H1 (cell line): ENCODE data around the gene ADK. TPM values are rescaled to one million over a fixed set of nuclear protein-coding genes. Genes with fewer than 3 reads are reported as not detected.

Experiments used
- CTCF ChIA-PET: fragments of 300-600 bp; sonication (Branson Sonifier 250); formaldehyde crosslinking; loops from one replicate; lab custom pipeline; 2021; ENCODE audit not compliant: partially characterized antibody; lab: Charles Lee
- POLR2A ChIA-PET: fragments of 300-600 bp; sonication (Branson Sonifier 250); formaldehyde crosslinking; loops from one replicate; lab custom pipeline; 2021; ENCODE audit warnings: inconsistent platforms; ENCODE audit not compliant: partially characterized antibody; lab: Charles Lee
- DNase-seq, 2 experiments: peaks; one replicate each; pipeline versions ENCODE4 v3.0.0 to v3.0.0-alpha.2; 2010 to 2022; ENCODE audit warnings: low spot score in 2 of 2, low read depth in 1 of 2, mixed read lengths in 1 of 2
- FAIRE-seq: peaks from 2 replicates; lab custom pipeline; 2011; peaks lifted over from hg19 to GRCh38; lab: Jason Lieb, UNC
- H2AFZ ChIP-seq: 2 replicates; pipeline ENCODE4 v1.8.1; 2012; ENCODE audit warnings: low read length, inconsistent platforms
- H2AK5ac ChIP-seq: 2 replicates; pipeline ENCODE4 v1.6.1; 2013; ENCODE audit warnings: low read depth, low read length
- H2BK120ac ChIP-seq: replicated peaks from 2 replicates; pipeline ENCODE3; 2013; ENCODE audit warnings: low read depth, low read length, inconsistent platforms
- H2BK12ac ChIP-seq: 2 replicates; pipeline ENCODE4 v1.6.1; 2013; ENCODE audit warnings: low read depth, low read length
- H2BK15ac ChIP-seq: 2 replicates; pipeline ENCODE4 v1.6.1; 2013; ENCODE audit warnings: low read length
- H2BK20ac ChIP-seq: 2 replicates; pipeline ENCODE4 v1.6.1; 2013; ENCODE audit warnings: low read length
- H2BK5ac ChIP-seq: 2 replicates; pipeline ENCODE4 v1.6.1; 2013; ENCODE audit warnings: low read depth, low read length
- H3K14ac ChIP-seq: 2 replicates; pipeline ENCODE4 v1.6.1; 2013; ENCODE audit warnings: inconsistent platforms; ENCODE audit not compliant: insufficient read length
- H3K18ac ChIP-seq: 2 replicates; pipeline ENCODE4 v1.6.1; 2013; ENCODE audit warnings: low read length; ENCODE audit errors: extremely low read depth
- H3K23ac ChIP-seq: 2 replicates; pipeline ENCODE4 v1.6.1; 2013; ENCODE audit warnings: inconsistent platforms; ENCODE audit not compliant: insufficient read length
- H3K23me2 ChIP-seq: 2 replicates; pipeline ENCODE4 v1.6.1; 2013; ENCODE audit warnings: low read depth, low read length
- H3K27ac ChIP-seq: 2 replicates; pipeline ENCODE4 v1.6.1; 2011; ENCODE audit warnings: low read depth, low read length, inconsistent platforms
- H3K27me3 ChIP-seq, 4 experiments: replicated peaks in 1 of 4; 1 replicate in 1 of 4; 2 replicates in 3 of 4; pipeline versions ENCODE4 v1.6.1 to v1.8.1; 2011 to 2013; ENCODE audit warnings: low read length in 3 of 4, mild to moderate bottlenecking in 3 of 4, inconsistent platforms in 2 of 4, mixed read lengths in 2 of 4, moderate library complexity in 1 of 4; ENCODE audit not compliant: control insufficient read depth in 3 of 4, insufficient read depth in 3 of 4; ENCODE audit errors: extremely low read depth in 1 of 4
- H3K36me3 ChIP-seq, 4 experiments: 2 replicates each; pipeline versions ENCODE4 v1.6.1 to v1.8.1; 2011 to 2013; ENCODE audit warnings: mild to moderate bottlenecking in 4 of 4, low read length in 3 of 4, moderate library complexity in 2 of 4, control low read depth in 1 of 4, inconsistent platforms in 1 of 4; ENCODE audit not compliant: insufficient read depth in 4 of 4, control insufficient read depth in 2 of 4
- H3K4ac ChIP-seq: replicated peaks from 2 replicates; pipeline ENCODE3; 2013; ENCODE audit warnings: low read length, low read depth, mixed read lengths, inconsistent platforms; ENCODE audit not compliant: insufficient read length
- H3K4me1 ChIP-seq, 4 experiments: replicated peaks in 1 of 4; 1 replicate in 1 of 4; 2 replicates in 3 of 4; pipeline versions ENCODE4 v1.6.1 to v1.8.1; 2011 to 2013; ENCODE audit warnings: low read length in 3 of 4, inconsistent platforms in 2 of 4, mixed read lengths in 1 of 4; ENCODE audit not compliant: insufficient read depth in 4 of 4, control insufficient read depth in 3 of 4
- H3K4me2 ChIP-seq, 2 experiments: 2 replicates each; pipeline versions ENCODE4 v1.6.1 to v1.8.1; 2011 to 2013; ENCODE audit warnings: low read depth in 2 of 2, low read length in 2 of 2, control low read depth in 1 of 2, inconsistent platforms in 1 of 2, mild to moderate bottlenecking in 1 of 2; ENCODE audit not compliant: insufficient read depth in 1 of 2
- H3K4me3 ChIP-seq, 4 experiments: fragments of 200-600, 300-600 bp in 1 of 4; sonication (generic), shearing (Covaris generic), sonication (Bioruptor Twin) in 1 of 4; 2 replicates each; pipeline versions ENCODE4 v1.5.1 to v1.8.1; 2011 to 2016; ENCODE audit warnings: low read length in 4 of 4, low read depth in 3 of 4, control low read depth in 2 of 4, inconsistent platforms in 2 of 4, mild to moderate bottlenecking in 2 of 4, mixed read lengths in 1 of 4, moderate library complexity in 1 of 4; ENCODE audit not compliant: insufficient read depth in 2 of 4; ENCODE audit errors: extremely low read depth in 1 of 4
- H3K56ac ChIP-seq: replicated peaks from 2 replicates; pipeline ENCODE3; 2013; ENCODE audit warnings: low read depth, mild to moderate bottlenecking, mixed read lengths, low read length, inconsistent platforms; ENCODE audit not compliant: insufficient read length
- H3K79me1 ChIP-seq: 2 replicates; pipeline ENCODE4 v1.6.1; 2013; ENCODE audit warnings: low read depth, low read length, control low read depth
- H3K79me2 ChIP-seq, 2 experiments: 2 replicates each; pipeline versions ENCODE4 v1.6.1 to v1.8.1; 2012 to 2013; ENCODE audit warnings: low read length in 2 of 2, mild to moderate bottlenecking in 2 of 2, inconsistent platforms in 1 of 2; ENCODE audit not compliant: insufficient read depth in 2 of 2, control insufficient read depth in 1 of 2
- H3K9ac ChIP-seq, 4 experiments: replicated peaks in 1 of 4; 1 replicate in 1 of 4; 2 replicates in 3 of 4; pipeline versions ENCODE4 v1.6.1 to v1.8.1; 2011 to 2013; ENCODE audit warnings: low read depth in 3 of 4, low read length in 3 of 4, control low read depth in 2 of 4, mild to moderate bottlenecking in 2 of 4, moderate library complexity in 2 of 4, inconsistent platforms in 1 of 4; ENCODE audit errors: extremely low read depth in 1 of 4
- H3K9me3 ChIP-seq, 2 experiments: 2 replicates each; pipeline versions ENCODE4 v1.6.1 to v1.8.1; 2012 to 2013; ENCODE audit warnings: mild to moderate bottlenecking in 2 of 2, moderate library complexity in 2 of 2, control low read depth in 1 of 2, inconsistent platforms in 1 of 2, low read depth in 1 of 2, low read length in 1 of 2, mixed read lengths in 1 of 2; ENCODE audit not compliant: insufficient read depth in 2 of 2
- H4K20me1 ChIP-seq, 2 experiments: replicated peaks in 1 of 2; 2 replicates each; pipeline versions ENCODE3 to v1.8.1; 2011 to 2013; ENCODE audit warnings: inconsistent platforms in 2 of 2, low read length in 2 of 2, mild to moderate bottlenecking in 1 of 2; ENCODE audit not compliant: insufficient read depth in 2 of 2, control insufficient read depth in 1 of 2
- H4K5ac ChIP-seq: 2 replicates; pipeline ENCODE4 v1.6.1; 2013; ENCODE audit warnings: low read length, low read depth, mixed read lengths, inconsistent platforms; ENCODE audit not compliant: insufficient read length
- H4K8ac ChIP-seq: 2 replicates; pipeline ENCODE4 v1.8.0; 2013; ENCODE audit warnings: mild to moderate bottlenecking, moderate library complexity, low read length, inconsistent platforms; ENCODE audit not compliant: insufficient read depth; ENCODE audit errors: extremely low read depth
- H4K91ac ChIP-seq: replicated peaks from 2 replicates; pipeline ENCODE3; 2013; ENCODE audit warnings: low read length, mixed read lengths, inconsistent platforms; ENCODE audit not compliant: insufficient read length
- BRCA1 ChIP-seq: IDR thresholded peaks from 2 replicates; pipeline ENCODE4 v1.6.1; 2012; ENCODE audit warnings: low read depth, low read length, improper control_type of control experiment
- CHD2 ChIP-seq: IDR thresholded peaks from 2 replicates; pipeline ENCODE4 v1.6.1; 2012; ENCODE audit warnings: low read length, improper control_type of control experiment
- PHF8 ChIP-seq: fragments of 200-600 bp; sonication (generic); conservative IDR thresholded peaks from 2 replicates; pipeline ENCODE4 v1.7.1; 2012; ENCODE audit warnings: low read depth, mild to moderate bottlenecking, inconsistent platforms, low read length, moderate library complexity
- WGBS, 2 experiments: shearing (Covaris generic) in 1 of 2; methylation state at CpG; one replicate each; pipeline versions ENCODE4 v1.1.6 to v1.1.7; 2013 to 2015; ENCODE audit warnings: low lambda C conversion rate in 2 of 2, mixed read lengths in 2 of 2, inconsistent platforms in 1 of 2, low coverage in 1 of 2, missing lambda C conversion rate in 1 of 2; ENCODE audit not compliant: insufficient replicate concordance in 2 of 2, insufficient coverage in 1 of 2, insufficient read length in 1 of 2; ENCODE audit errors: extremely low coverage in 1 of 2, missing lambda C conversion rate in 1 of 2; 5-methylcytosine and 5-hydroxymethylcytosine counted together
- polyA plus RNA-seq, 7 experiments: library from polyadenylated mRNA; depleted of rRNA in 3 of 7; stranded (reverse) in 5 of 7; unstranded in 2 of 7; fragments of >200 nt in 5 of 7; fragments of 200-250 nt in 2 of 7; gene quantifications; 1 replicate in 5 of 7; 2 replicates in 1 of 7; 4 replicates in 1 of 7; pipeline versions ENCODE4 v1.2.1 to v1.2.3, GENCODE V29; 2011 to 2013; ENCODE audit warnings: missing spikeins in 2 of 7, mixed read lengths in 2 of 7
- total RNA-seq: library from RNA; stranded (reverse); fragmentation: NEBNext Ultra II Directional; extraction: Animal tissue kit (Norgen Biotek cat#: 25700); gene quantifications from 2 replicates; pipeline ENCODE4 v1.2.1, GENCODE V29; 2021

ADK gene
- total and polyA plus RNA-seq, 2 of the 8 experiments (the other 6 are each of a cell fraction or from before 2014, with no cell fraction given), result 12.3 to 42.4 TPM

DNA sequence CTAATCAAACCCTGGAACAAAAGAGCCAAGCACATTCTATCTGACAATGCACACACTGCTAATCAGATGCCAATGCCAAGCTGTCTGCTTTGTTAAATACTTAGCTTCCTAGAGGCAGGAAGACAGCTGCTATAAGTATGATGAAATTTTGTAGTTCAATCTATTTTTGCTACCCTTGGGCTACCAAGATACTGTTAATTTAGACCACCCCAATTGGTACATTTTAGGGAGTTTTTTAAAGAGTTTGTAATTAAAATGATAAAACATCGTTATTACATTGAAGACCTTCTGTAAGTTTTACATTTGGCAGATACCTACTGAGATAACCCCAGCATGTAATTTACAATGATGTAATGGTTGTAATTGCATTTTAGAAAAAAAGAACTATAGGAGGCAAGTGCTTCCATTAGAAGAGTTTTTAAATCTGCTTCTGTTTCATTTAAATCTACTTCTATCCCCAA, 268.5 kb downstream of the ADK start:
- no peak for DNase-seq
- Histone ChIP-seq H2AK5ac (no peak overlapping the region), H3K56ac (no peak overlapping the region), H3K27ac (no peak overlapping the region), H3K4ac (no peak overlapping the region), H2BK12ac (no peak overlapping the region), H4K20me1 (no peaks in the 10 kb centered on the region), H3K14ac (no peak overlapping the region), H2BK120ac (no peak overlapping the region), H3K23ac (no peak overlapping the region), H2BK5ac (no peak overlapping the region), H2BK15ac (no peak overlapping the region), H3K4me2 (no peak overlapping the region; a peak in 1 of 4 replicates), H3K36me3 (no peaks in the 10 kb centered on the region), H2BK20ac (no peak overlapping the region), H4K91ac (no peak overlapping the region), H3K4me3 (no peak overlapping the region), H3K27me3 (no peaks in the 10 kb centered on the region), H3K9ac (no peak overlapping the region), H3K23me2 (no peaks in the 10 kb centered on the region; the same call in 1 of the 2 replicates), H3K9me3 (peaks cover 2 to 6% of the 10 kb centered on the region in 2 experiments; a peak in 2 of 4 replicates), H2AFZ (no peak overlapping the region), H3K79me1 (no peaks in the 10 kb centered on the region), H3K79me2 (no peaks in the 10 kb centered on the region), H3K4me1 (peaks cover 0 to 16% (median 6%) of the 10 kb centered on the region in 4 experiments; a peak in 5 of 7 replicates), H4K5ac (no peak overlapping the region), H3K18ac (no peak overlapping the region), H4K8ac (no peak overlapping the region)
- 32% methylated on average over 1 of the region's 1 CpG; no CpG with 5 or more reads in 1 of the 2 experiments for WGBS, 2 experiments
- POLR2A ChIA-PET, result no interaction called here
- peak; percentile 36 for FAIRE-seq
- TF ChIP-seq BRCA1 (no peak), CHD2 (no peak), PHF8 (no peak)
- CTCF ChIA-PET, result interaction anchor here (0.6 to 3.8 kb wide), 12 partner anchors 9 to 437 kb away, joined by 3 to 27 read pairs (median 4); no protein-coding TSS in a partner anchor
